HG03060 (cell line): ENCODE results near the gene ABHD17C.

Source experiments
- ATAC-seq: cut with Tn5 transposase; IDR thresholded peaks from one replicate; pipeline ENCODE4 v1.9.1; 2021; ENCODE audit warnings: low read depth, moderate number of reproducible peaks; ENCODE audit not compliant: unreplicated experiment

ABHD17C gene

DNA sequence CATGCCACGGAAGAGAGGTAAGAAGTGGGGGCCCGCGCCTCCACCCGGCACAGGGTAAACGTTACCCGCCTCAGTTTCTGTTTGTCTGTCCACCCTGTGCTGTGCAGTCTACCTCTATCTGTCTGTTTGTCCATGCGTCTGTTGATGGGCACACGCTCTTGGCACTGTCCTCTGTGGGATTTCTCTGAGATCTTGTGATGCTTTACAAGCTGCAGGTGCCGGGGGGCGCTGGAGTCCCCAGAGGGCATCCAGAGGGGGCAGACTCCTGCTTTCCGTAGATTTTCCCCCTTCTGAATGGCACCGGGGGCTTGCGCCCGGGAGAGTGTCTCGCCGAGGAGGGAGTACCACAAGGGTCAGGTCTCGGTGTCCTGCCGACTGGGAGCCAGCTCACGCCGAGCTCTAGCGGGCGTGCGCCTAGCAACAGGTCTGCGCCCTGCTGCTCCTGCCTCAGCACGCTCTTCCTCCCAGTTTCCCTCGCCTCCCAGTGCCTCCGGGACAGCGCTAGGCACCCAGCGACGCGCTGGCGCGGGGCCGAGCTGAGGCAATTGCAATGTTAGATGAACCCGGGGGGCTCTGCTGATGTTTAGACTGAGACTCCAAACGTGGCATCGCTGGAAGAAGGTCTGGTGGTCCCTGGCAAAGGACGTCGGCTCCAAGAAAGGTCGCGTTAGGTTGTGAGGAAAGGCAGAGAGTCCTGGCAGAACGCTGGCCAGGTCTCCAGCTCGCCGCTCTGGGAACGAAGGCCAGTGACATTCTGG, 84.7 kb downstream of the ABHD17C start:
- no peak for ATAC-seq

DNA sequence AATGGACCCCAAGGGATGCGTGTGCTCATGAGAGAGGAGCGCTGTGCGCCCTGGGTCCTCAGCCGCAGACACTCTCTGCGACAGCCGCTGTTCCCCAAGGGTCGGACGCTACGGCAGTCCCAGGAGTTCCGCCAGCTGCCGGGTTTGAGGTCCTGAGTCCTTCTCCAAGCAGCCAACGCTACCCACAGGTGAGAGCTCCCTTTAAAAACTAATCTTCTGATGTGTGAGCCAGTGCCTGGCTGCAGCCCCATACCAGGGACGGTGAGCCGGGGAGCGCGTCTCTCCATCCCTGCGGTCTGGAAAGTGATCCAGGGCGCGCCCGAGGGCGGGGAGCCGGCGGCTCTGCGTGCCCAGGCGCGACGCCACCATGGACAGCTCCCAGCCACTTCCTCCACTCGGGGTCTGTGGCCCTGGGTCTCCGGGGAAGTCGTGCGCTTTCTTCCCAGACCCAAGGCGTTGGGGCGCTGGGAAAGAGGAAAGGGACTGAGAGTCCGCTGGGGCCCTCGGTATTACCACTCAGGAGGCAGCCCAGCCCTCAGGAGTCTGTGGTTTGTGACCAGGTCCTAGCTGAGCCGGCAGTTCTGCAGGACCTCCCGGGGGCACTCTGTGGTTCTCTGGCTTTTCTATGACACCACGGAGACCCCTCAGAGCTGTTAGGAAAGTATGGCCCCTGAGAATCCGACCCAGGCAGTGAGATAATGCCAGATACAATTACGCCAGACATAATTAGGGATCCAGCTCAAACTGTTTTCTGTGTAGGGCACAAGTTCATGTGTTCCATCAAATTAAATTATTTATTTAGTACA, 85.5 kb downstream of the ABHD17C start:
- no peak for ATAC-seq

DNA sequence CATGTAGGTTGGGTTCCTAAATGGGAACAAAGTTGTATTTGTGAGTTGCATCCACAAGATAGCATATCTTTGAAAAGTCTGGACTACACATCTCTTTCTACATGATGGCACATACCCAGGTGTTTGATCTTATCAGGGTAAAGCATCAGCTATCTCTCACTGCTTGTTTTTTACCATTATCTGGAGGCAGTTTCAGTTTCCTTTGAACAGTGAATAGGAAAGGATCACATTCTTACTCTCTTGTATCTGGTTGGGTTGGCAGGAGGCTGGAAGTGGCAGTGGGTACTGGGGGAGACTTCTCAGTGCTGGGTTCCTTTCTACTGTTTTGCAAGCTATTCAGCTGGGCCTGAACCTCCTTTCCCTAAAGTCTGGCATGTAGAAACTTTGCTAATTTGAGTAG, 88.2 kb downstream of the ABHD17C start:
- no peak for ATAC-seq

DNA sequence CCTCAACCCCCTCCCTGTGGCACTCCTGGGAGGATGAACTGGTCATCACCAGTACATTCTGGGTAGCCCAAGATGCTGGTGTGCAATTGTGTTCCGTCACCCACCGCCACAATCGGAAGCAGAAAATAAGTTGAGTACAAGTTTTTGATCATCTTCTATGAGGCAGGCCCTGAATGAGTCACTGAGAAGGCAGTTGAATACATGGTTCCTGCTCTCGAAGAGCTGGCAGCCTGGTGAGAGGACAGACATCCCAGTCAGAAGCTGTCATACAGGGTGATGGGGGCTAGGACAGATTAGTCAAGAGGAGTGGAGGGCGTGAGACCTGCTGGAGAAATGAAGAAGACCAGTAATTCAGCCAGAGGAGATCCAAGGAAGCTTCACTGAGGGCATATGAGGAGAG, 90.2 kb downstream of the ABHD17C start:
- ATAC-seq: no peak

DNA sequence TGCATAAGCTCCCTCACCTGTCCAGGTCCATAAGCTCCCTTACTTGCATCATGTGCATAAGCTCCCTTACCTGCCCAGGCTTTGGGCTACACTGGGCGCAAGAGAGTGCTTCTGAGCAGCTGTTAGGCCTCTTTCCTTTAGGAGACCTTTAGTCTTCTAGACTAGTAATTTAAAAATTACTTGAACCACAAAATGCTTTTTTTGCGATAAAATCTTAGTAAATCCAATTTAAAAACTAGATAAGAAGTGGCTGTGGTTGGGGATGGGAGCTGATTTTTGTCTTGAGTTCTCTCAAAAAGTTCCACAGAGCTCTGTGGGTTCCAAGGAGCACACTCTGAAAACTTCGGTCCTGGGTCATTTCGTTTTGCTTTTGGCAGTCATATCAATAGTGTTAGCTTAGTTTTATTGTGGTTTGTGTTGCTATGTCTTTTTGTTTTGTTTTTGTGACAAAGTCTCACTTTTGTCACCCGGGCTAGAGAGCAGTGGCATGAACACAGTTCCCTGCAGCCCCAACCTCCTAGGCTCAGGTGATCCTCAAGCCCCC, 90.8 kb downstream of the ABHD17C start:
- ATAC-seq: no peak

DNA sequence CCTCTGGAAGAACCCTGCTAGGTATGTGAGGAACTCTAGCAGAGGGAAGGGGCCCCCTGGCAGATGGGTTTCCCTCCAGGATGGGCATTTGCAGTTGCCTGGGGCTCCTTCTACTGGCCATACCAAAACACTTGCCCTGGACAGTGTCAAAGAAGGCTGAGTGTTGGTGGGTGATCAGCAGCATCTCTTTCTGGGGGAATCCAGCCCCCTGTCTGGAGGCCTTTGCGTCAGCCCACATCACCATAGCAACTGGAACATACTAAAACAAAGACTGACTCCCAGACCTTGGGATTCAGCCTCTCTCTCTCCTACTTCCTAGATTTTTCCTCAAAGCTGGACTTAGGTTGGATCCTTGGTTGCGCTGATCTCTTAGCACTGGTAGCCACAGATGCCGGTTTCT, 92.2 kb downstream of the ABHD17C start:
- no peak for ATAC-seq

DNA sequence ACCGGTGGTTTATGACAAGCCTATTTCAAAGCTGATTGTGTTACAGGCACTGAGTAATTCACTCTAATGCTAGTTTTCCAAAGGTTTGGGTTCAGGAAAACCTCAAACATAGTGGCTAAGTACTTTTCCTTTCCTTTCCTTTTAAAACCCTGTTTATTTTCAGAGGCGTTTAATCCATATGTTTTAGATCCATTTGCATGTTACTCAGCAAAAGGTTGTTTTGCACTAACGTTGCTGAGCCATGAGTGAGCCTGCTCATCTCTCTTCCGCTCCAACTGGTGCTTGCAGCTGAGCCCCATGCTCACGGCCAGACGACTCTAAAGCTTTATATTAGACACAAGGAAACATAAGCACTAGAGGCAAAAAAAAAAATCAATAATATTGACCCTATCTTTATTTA, 93.4 kb downstream of the ABHD17C start:
- ATAC-seq: no peak

DNA sequence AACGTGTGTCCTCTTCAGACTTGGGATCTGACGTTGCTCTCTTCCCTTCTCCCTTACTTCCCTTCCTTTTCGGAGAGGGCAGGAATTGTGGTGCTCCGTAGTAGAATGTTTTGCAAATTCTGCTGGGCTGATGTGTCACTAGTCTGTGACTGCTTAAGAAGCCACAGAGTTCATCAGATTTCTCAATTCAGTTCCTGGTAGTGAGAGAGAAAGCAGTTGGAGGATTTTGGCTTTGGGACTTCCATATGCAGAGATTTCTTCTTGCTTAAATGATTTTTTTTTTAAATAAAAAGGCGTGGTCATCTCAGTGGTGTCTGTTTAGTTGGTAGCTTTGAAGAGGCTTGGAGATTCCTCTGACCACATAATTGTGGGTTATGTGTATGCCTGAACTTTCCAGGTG, 94.2 kb downstream of the ABHD17C start:
- no peak for ATAC-seq

DNA sequence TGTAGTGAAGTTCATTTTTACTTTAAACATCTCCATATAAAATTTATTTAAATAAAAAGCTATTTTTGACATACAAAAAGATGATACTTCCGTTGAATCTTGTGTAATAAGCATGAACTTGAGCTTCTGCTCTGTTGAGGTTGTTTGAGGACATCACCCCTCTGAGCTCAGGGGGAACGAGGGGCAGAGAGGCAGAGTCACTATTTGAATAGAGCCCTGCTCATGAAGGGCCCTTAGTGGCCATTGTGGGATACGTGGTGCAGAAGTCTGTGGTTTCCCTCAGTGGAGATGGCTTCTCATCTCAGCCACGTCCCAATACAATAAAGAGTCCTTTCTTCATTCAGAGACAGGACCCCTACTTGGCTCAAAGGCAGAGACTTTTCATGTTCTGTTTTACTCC, 94.7 kb downstream of the ABHD17C start:
- ATAC-seq: no peak

DNA sequence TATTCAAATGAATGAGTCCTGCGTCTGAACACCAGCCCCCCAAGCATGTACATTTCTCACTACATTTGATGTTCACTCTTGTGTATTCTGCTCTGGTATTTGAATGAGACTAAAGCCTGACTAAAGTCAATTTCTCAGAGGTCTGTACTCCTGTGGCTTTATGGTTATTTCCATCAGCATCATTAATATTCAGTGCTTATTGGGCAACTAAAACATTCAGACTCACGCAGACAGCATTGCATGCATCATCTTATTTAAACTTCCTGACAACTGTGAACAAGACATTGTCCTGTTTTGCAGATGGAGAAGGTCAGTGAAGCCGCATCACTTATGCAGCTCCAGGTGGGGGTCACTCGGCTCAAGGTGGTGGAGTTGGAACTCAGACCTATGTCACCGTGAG, 95.1 kb downstream of the ABHD17C start:
- no peak for ATAC-seq

DNA sequence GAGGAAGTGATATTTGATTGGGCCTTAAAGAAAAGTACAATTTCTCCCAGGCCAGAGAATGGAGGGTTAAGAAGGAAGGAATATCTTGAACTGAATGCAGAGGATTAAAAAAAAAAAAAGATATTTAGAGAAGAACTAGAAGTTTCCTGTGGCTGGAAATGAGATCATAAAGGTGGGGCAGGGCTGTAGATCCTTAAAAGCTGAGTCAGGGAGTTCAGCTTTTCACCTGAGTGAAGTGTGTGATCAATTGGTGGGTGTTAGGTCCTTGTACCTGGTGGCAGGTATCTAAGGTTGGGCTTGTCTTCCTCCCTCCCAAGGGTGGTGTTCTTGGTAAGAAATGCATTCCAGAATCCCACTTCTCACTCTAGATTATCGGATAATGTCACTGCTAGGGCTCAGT, 95.9 kb downstream of the ABHD17C start:
- no peak for ATAC-seq

DNA sequence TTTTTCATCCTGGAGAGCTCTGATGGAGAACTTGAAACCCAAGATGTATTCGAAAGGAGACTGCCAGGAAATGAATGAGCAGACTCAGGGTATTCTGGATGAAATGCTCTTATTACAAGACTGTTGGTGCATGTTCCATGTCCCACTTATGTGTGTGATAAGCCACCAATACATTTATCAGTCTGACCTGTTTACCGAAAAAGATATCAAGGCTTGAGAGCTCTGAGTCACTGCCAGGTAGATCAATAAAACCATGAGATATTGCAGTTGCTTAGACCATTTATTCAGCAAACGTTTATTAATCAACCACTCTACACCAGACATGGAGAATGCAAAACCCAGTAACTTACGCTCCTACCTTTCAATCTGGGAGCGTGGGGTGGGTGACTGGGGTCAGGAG, 101.3 kb downstream of the ABHD17C start:
- ATAC-seq: no peak

DNA sequence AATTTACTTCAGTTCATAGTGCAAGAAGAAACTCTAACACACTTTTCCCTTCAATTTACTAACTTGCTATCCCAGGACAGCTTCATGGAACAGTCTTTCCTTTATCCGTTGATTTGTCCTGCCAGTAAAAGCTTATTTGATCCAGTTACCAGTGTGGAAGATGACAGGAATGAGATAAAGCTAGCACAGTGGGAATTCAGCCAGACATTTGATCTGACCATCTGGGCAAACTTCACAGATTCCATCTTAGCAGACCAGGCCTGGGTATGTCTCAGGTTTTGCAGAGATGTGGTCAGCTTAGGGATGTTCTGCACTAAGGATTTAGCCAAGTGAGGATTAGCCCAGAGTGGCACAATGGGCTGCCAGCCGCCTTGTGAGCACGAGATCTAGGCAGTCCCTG, 103.8 kb downstream of the ABHD17C start:
- ATAC-seq: no peak

DNA sequence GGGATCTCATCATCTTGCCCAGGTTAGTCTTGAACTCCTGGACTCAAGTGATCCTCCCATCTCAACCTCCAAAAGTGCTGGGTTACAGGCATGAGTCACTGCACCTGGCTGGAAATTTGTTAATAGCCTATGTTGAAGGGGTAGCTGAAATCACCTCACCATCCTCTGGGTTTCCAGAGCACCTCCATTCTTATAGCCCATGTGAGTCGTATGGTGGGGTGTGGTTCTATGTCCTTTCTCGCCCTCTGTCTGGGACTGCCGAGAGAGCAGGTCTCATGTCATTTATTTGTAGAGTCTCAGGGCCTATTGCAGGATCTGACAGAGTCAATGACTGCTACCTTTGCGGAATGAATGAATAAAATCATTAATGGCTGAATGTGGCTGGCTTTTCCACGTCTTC, 105.0 kb downstream of the ABHD17C start:
- ATAC-seq: no peak

DNA sequence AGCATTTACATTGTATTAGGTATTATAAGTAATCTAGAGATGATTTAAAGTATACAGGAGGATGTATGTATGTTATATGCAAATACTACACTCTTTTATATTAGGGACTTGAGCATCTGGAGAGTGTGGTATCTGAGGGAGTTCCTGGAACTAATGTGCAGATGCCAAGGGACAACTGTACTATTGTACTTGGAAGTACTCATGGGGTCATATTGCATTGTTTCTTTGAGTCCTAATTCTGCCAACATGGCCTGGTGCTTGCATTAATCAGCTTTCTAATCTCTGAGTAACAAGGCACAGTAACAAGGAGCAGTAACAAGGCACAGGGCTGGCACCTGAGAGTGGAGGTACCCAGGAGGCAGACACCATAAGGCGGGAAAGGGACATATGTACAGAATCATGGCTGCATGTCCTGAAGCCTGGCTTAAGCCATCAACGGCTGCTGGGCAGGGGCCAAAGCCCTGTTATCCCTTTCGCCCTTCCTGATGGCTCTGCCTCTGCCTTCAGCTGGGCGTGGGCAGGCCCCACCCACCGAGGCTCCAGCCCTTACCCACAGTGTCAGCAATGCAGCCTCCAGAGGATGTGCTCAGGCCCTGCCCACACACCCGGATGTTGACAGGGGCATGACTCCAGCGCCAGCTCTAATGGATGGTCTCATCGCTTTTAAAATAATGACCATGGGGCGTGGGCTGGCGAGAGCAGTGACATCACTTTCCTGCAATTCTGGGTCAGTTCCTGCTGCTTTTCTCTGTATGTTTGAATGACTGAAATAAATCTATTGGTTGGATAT, 107.0 kb downstream of the ABHD17C start:
- no peak for ATAC-seq

DNA sequence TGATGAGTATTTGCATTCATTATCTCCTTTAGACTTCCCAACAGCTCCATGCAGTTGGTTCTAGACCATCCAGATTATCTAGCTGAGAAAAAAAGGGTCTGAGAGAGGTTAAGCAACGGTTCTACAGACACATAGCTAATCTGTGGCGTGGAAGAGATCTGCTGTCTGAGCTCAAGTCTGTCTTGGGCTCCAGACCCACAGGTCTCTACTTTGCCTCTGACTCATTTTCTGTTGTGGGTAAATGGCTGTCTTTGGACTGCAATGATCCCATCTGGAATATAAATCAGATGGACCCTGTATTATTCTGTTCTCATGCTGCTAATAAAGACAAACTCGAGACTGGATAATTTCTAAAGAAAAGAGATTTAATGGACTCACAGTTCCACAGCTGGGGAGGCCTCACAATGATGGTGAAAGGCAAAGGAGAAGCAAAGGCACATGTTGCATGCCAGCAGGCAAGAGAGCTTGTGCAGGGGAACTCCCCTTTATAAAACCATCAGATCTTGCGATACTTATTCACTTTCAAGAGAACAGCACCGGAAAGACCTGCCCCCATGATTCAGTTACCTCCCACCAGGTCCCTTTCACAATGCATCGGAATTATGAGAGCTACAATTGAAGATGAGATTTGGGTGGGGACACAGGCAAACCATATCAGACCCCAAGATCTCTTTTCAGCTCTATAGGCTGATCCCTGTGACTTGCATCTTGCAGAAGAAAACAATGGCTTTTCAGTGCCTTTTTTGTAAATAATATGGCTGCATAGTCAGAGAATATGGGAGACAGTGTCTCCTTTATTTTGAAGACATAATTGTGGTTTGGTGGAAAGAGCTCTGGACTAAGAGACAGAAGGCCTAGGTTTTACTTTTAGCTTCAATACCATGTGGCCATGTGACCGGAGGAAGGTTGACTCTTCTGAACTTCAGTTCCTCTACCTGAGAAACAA, 108.7 kb downstream of the ABHD17C start:
- no peak for ATAC-seq

DNA sequence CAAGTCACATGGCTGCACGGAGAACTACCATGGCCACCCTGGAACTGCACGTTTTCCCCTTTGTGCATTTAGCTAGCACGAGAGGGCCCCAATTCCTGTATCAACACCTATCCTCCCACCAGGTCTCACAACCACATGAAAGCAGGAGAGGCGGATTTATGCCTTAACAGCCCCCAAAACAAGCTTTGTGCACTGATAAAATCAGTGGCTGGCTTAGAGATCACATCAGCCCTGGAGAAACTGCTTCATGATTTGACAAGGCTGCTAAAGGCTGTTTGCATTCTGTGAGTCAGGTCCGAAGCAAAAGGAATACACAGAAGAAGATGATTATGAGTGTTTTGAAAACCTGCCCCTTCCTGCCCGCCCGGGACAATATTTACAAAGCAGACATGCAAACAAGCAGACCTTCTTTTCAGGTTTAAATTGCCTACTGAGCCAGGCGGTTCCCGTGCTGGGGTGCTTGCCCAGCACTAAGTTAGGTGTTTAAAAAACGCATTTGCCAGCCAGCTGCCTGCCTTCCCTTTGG, 109.9 kb downstream of the ABHD17C start:
- ATAC-seq: no peak
